GM04503 (cell line): ENCODE results near the gene NEUROD4.

Experiments
- DNase-seq: peaks from one replicate; pipeline ENCODE4 v3.0.0-alpha.2; 2012; ENCODE audit warnings: low read depth

Gene NEUROD4

GRCh38 chr12:55061024-55061423 lies 41.2 kb downstream of the NEUROD4 start:
- no peak for DNase-seq

GRCh38 chr12:55063291-55063690 lies 43.5 kb downstream of the NEUROD4 start:
- no peak for DNase-seq

- DNase-seq, result no peak
These were observed 45.8 kb downstream of the NEUROD4 start for GRCh38 chr12:55065535-55065934.

GRCh38 chr12:55067701-55068100 lies 47.9 kb downstream of the NEUROD4 start:
- no peak for DNase-seq

GRCh38 chr12:55068416-55069010 lies 48.7 kb downstream of the NEUROD4 start:
- peak; percentile 9 for DNase-seq

GRCh38 chr12:55072083-55072482 lies 52.3 kb downstream of the NEUROD4 start:
- DNase-seq, result no peak

GRCh38 chr12:55073043-55074022 lies 53.6 kb downstream of the NEUROD4 start:
- no peak for DNase-seq

GRCh38 chr12:55074806-55075205 lies 55.0 kb downstream of the NEUROD4 start:
- DNase-seq, result no peak
